ENCODE measurements around the gene PITX1. TPM values are rescaled to one million over a fixed set of nuclear protein-coding genes. Genes with fewer than 3 reads are reported as not detected.

The PITX1 gene
- total RNA-seq, 2 donors from 2014 or later = not detected

DNA sequence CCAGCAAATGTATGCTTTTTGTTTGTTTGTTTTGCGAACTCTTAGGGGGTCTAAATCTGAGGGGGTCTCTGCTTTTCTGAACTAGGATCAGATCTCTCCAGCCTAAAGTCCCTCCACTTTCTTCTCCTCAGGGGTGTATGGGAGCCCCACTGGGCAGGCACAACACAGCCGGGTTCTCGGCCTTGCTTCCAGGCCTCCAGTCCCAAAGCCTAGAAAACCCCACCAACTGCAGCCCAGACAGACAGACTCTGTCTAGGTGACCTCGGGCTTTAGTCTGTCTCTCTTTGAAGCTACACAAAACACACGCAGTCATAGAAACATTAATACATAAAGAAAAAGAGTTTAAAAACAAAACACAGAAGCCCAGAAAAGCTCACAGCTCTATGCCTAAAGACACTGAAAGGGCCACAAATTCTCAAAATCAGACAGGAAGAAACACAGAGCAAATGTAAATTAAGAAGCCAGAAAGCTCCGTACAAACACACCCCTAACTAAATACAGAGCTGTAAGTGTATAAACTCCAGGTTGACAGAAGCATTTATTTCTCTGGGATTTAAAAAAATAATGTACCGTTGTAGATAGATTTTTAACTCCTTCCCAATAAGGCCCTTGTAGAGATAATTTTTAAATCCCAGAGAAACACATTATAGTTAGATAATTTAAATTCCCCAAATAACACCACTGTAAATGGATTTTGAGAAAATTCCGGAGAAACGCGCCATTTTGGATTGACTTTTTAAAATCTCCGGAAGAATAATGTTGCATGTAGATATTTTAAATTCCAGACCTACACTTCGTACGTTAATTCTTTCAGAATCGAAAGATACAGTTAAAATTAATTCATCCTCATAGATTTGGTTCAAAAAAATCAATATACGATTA is 2.0 kb downstream of the PITX1 start:
- Histone ChIP-seq H3K27me3 (peaks cover 0 to 66% of the 10 kb centered on the region in 2 donors), H3K27ac (no peak overlapping the region), H3K4me1 (peaks cover 47% of the 10 kb centered on the region), H3K36me3 (replicated peaks in 1 of 2; ENCODE audit: insufficient read depth in 1 of 2, low read depth in 2 of 2) (no peaks in the 10 kb centered on the region), H3K4me3 (no peak overlapping the region), H3K9me3 (no peaks in the 10 kb centered on the region)
- intact Hi-C loops (cut with DNase I) = no loop called here
- no peak for ATAC-seq
- DNase-seq = no peak
- TF ChIP-seq, protein P1, sequence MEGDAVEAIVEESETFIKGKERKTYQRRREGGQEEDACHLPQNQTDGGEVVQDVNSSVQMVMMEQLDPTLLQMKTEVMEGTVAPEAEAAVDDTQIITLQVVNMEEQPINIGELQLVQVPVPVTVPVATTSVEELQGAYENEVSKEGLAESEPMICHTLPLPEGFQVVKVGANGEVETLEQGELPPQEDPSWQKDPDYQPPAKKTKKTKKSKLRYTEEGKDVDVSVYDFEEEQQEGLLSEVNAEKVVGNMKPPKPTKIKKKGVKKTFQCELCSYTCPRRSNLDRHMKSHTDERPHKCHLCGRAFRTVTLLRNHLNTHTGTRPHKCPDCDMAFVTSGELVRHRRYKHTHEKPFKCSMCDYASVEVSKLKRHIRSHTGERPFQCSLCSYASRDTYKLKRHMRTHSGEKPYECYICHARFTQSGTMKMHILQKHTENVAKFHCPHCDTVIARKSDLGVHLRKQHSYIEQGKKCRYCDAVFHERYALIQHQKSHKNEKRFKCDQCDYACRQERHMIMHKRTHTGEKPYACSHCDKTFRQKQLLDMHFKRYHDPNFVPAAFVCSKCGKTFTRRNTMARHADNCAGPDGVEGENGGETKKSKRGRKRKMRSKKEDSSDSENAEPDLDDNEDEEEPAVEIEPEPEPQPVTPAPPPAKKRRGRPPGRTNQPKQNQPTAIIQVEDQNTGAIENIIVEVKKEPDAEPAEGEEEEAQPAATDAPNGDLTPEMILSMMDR (IDR thresholded peaks at IDR 0.05) = no peak
- no peak for TF ChIP-seq POLR2A (IDR thresholded peaks at IDR 0.05)
- 22 to 31% methylated on average over 15 of the region's 15 CpGs for WGBS, 2 donors

DNA sequence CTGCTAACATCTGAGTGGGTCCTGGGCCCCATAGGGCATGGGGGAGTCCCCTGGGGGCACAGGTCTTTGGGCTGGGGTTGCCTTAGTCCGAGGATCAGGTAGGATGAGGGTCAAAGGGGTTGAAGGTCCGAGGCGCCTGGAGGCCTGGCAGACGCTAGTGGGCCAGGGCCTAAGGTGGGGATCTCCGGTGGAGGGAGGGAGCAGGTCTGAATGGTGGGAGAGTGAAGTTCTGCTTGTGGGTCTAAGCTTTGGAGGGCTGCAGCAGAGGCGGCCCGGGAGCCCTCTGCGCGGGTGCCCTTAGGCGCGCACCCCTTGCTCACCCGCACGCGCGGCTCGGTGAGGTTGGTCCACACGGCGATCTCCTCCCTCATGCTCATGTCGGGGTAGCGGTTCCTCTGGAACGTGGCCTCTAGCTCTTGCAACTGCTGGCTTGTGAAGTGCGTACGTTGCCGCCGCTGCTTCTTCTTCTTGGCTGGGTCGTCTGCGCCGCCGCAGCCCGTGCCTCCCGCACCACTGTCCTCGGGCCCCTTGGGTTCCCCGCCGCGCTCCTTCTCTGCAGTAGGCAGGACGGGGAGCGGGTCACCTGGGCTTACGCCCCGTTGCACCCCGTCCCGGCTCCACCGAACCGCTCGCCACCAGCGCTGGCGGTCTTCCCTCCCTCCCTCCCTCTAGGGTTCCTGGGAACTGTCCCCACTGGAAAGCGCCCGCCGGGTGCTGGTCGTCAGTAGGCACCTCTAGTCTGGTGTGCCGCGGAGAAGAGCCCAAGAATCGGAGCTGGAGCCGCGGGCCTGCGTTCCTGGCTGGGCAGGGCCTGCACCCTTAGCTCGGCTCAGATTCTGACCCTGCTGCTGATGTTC is 2.8 kb downstream of the PITX1 start:
- intact Hi-C loops (cut with DNase I) = no loop called here
- H3K27ac ChIP-seq = no peak overlapping the region

DNA sequence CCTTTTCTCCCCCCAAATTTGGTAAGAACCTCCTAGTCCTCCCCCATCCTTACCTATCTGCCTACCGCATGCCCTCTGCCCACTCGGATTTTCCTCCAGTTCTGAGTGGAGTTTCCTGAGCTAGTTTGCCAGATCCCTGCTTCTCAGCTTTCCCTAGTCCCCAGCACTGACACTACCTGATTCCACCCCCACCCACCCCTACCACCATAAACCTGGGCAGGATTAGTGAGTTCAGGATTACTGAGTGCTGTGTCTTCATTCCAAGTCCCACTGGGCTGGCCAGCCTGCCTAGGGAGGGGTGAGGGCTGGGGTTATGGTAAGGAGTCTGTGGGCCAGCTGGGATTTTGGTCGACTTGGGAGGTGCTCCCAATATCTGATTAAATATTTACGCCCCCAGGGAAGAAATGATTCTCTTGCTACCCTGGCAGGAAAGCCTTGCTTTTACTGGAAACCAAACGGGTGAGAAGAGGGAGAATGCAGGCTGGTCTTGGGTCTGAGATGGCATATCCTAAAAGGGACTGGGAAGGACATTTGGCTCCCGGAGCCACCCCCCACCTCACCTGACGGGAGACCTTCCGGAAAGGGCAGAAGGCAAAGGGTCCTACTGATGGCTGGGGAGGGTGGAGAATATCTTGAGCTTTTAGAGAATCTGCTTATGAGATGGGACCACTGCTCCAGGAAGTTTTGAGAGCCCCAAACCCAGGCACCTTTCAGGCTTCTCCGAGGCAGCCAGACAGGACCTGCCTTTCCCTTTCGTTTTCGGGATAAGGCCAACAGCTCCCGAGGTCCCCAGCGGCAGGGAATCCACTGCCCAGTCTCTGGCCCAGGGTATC is 3.7 kb downstream of the PITX1 start:
- DNase-seq (no peak), ATAC-seq (no peak)
- Histone ChIP-seq H3K27ac (no peak overlapping the region), H3K4me1 (peaks cover 47% of the 10 kb centered on the region), H3K27me3 (peaks cover 0 to 66% of the 10 kb centered on the region in 2 donors), H3K9me3 (no peaks in the 10 kb centered on the region), H3K4me3 (peak overlapping the region in 1 of 2 donors; percentile 1), H3K36me3 (replicated peaks in 1 of 2; ENCODE audit: insufficient read depth in 1 of 2, low read depth in 2 of 2) (no peaks in the 10 kb centered on the region)
- intact Hi-C loops (cut with DNase I) = no loop called here
- 7 to 15% methylated on average over 11 to 13 of the region's 13 CpGs for WGBS, 2 donors
- TF ChIP-seq POLR2A (IDR thresholded peaks at IDR 0.05) = no peak
- TF ChIP-seq, protein P1 (IDR thresholded peaks at IDR 0.05) = no peak

More for the DNA sequence above, 2.8 kb downstream of the PITX1 start:
- Histone ChIP-seq H3K36me3 (replicated peaks in 1 of 2; ENCODE audit: insufficient read depth in 1 of 2, low read depth in 2 of 2) (no peaks in the 10 kb centered on the region), H3K4me1 (peaks cover 47% of the 10 kb centered on the region), H3K4me3 (peak overlapping the region in 1 of 2 donors; percentile 1), H3K27me3 (peaks cover 0 to 66% of the 10 kb centered on the region in 2 donors), H3K9me3 (no peaks in the 10 kb centered on the region)
- no peak for DNase-seq
- no peak for ATAC-seq
- WGBS, 2 donors = 11 to 15% methylated on average over 43 to 57 of the region's 57 CpGs
- TF ChIP-seq, protein P1 (IDR thresholded peaks at IDR 0.05) = no peak
- TF ChIP-seq POLR2A (IDR thresholded peaks at IDR 0.05) = no peak

DNA sequence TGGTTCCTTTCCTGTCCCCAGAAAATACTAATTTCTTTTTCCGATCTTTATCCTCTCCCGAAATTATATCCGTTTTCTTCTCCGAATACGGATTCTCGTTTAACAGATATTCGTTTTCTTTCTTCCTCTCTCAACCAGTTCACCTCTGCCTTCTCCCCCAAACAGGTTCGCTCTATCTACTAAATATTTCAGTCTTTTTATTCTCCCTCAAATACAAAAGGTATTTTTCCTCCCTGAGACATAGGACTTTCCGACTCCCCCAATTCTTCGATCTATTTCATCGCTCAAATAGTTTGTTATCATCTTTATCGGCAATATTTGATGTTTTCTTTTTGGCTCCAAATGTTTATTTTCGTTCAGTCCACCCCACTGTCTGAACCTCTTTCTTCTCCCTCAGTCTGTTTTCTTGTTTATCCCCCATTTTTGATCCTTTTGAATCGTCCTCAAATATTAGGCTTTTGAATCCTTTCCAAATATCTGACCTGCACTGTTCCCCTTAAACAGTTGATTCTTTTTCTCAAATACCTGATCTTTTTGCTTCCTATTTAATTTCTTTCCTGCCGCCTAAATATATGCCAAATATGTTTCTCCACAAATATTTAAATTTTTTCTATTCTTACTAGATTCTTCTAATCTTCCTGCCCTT is 4.4 kb downstream of the PITX1 start:
- no peaks in the 10 kb centered on the region for H3K9me3 ChIP-seq
- H3K4me3 ChIP-seq = no peak overlapping the region
- H3K36me3 ChIP-seq (replicated peaks in 1 of 2; ENCODE audit: insufficient read depth in 1 of 2, low read depth in 2 of 2) = no peaks in the 10 kb centered on the region
- intact Hi-C loops (cut with DNase I) = no loop called here
- peaks cover 0 to 66% of the 10 kb centered on the region in 2 donors for H3K27me3 ChIP-seq
- no peak for DNase-seq
- WGBS, 2 donors = 14 to 17% methylated on average over 15 of the region's 15 CpGs
- TF ChIP-seq, protein P1 (IDR thresholded peaks at IDR 0.05) = no peak
- TF ChIP-seq POLR2A (IDR thresholded peaks at IDR 0.05) = no peak
- ATAC-seq = no peak
- H3K27ac ChIP-seq = no peak overlapping the region
- H3K4me1 ChIP-seq = peaks cover 43% of the 10 kb centered on the region
